Gastrocnemius medialis (tissue), 4 donors: ENCODE measurements around the gene SLX1B. TPM values are rescaled to one million over a fixed set of nuclear protein-coding genes. Genes with fewer than 3 reads are reported as not detected.
"Not testable (repeated sequence)": the region's sequence is repeated elsewhere in the genome, so short reads cannot be mapped to it uniquely, and the experiment has no call there.

Experiments used
- ATAC-seq, 2 donors: fragments of 150-250 bp; one replicate each; pipeline ENCODE4 v1.9.1; 2016
- DNase-seq, 2 donors: peaks; one replicate each; pipeline ENCODE4 v3.0.0-alpha.2; 2019
- H3K27ac ChIP-seq, 4 donors: fragments of 200-600 bp; sonication (generic); 1 replicate in 1 of 4; 2 replicates in 3 of 4; pipeline ENCODE4 v1.5.1; 2016 to 2018; ENCODE audit warnings: mild to moderate bottlenecking in 2 of 4, moderate library complexity in 1 of 4
- H3K27me3 ChIP-seq, 3 donors: fragments of 200-600 bp; sonication (generic) in 2 of 3; 1 replicate in 1 of 3; 2 replicates in 2 of 3; pipeline versions ENCODE4 v1.5.1 to v1.6.0; 2016 to 2019; ENCODE audit warnings: mild to moderate bottlenecking in 1 of 3, moderate library complexity in 1 of 3
- H3K36me3 ChIP-seq, 2 donors: fragments of 200-600 bp; sonication (generic) in 1 of 2; one replicate each; pipeline ENCODE4 v1.5.1; 2017 to 2018
- H3K4me1 ChIP-seq, 2 donors: fragments of 200-600 bp; sonication (generic) in 1 of 2; one replicate each; pipeline ENCODE4 v1.5.1; 2016 to 2017; ENCODE audit warnings: mild to moderate bottlenecking in 2 of 2
- H3K4me3 ChIP-seq, 4 donors: fragments of 200-600 bp; sonication (generic) in 3 of 4; 1 replicate in 1 of 4; 2 replicates in 3 of 4; pipeline ENCODE4 v1.5.1; 2016 to 2019; ENCODE audit warnings: mild to moderate bottlenecking in 2 of 4
- H3K9me3 ChIP-seq, 3 donors: fragments of 200-600 bp; sonication (generic) in 2 of 3; 1 replicate in 1 of 3; 2 replicates in 2 of 3; pipeline ENCODE4 v1.5.1; 2016 to 2019
- in situ Hi-C, 4 donors: fragments of 200-750 bp; cut with MboI; loops; one replicate each; pipeline versions ENCODE4 v1.15.0 to v1.8.0; 2017; ENCODE audit warnings: low sequenced_read_pairs in 4 of 4
- intact Hi-C: fragments of 100-400 bp; cut with DNase I; formaldehyde crosslinking; loops from one replicate; pipeline ENCODE4 v1.15.1; 2023; ENCODE audit warnings: low total_unique reads
- total RNA-seq, 4 donors: library from RNA; depleted of rRNA; stranded (reverse); fragments of >200 nt; gene quantifications; one replicate each; pipeline versions ENCODE4 v1.1.0 to v1.2.3, GENCODE V29; 2016

SLX1B gene
- total RNA-seq, 4 donors from 2014 or later: 31.6 to 57.4 (median 39.7) TPM

DNA sequence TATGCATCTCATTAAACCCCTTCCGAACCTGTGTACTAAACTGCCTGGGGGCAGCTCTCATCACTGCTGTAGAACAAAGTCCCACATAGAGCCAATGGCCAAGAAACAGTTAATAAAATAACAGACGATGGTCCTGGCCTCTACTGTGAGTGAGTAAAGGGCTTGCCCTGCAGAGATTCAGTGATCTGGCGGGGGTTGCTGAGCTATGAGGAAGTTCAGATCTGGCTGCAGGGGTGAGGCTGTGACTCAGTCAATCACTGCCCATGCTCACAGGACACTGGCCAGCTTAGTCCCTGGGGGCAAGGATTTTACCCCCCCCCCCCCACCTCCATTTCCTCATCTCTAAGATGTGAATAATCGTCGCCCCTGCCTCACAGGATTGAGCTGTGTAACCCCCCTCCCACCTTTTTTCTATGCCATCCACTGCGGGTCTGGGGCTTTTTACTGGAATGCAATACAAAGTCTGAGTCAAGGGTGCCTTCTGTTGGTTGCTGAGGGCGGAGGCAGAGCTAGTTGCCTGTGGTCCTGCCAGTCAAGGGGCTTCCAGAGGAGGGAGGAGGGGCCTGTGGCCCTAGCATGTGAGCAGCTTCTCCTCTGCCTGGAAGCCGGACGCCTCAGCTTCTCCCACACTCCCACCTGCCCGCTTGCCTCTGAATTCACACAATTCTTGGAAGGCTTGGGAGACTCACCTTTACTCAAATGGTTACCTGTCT lies 13.5 kb downstream of the SLX1B start:
- H3K4me3 ChIP-seq, ATAC-seq, H3K27ac ChIP-seq, H3K9me3 ChIP-seq, H3K4me1 ChIP-seq, DNase-seq, in situ Hi-C loops, intact Hi-C loops, H3K36me3 ChIP-seq, H3K27me3 ChIP-seq: not testable (repeated sequence)

DNA sequence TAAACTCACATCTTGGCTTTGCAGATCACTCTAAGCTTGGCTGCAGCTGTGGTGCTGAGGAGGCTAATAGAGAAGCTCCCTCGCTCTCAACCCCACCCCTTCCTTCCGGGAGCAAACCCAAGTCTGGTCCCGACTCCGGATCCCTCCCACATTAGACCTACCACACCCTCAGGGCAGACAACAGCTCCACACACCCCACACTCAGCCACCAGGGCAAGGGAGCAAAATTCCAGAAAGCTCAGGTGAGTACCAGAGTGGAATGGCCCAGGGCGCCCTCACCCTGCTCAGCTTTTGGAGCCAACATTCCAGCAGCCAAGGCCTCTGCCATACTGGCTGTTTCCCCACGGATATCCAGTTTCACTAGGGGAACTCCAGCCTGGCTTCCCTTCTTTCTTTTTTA lies 15.3 kb downstream of the SLX1B start:
- H3K4me3 ChIP-seq: peak overlapping the region in 1 of 4 donors; percentile 20
- ATAC-seq: peak; percentile 72 to 75
- in situ Hi-C loops, intact Hi-C loops, H3K27me3 ChIP-seq, H3K4me1 ChIP-seq, H3K36me3 ChIP-seq, H3K9me3 ChIP-seq: not testable (repeated sequence)
- peak; percentile 67 to 79 for DNase-seq
- peak overlapping the region; percentile 66 to 76 (median 75) for H3K27ac ChIP-seq

DNA sequence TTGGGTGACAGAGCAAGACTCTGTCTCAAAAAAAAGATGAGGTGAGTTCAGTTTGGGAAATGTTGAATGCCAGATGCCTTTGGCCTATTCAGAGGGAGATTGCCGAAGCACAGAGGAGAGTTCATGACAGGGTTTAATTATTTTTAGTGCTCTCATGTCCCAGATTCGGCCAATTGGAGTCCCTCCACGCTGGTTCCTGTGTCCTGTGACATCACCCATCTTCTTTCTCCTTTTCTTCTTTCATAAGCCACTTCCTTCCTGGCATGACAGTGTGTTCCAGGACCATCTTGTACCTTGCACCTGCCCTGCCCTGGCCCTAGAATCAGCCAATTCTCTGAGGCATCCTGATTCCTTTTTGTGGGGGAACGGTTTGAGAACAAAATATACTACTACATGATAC lies 17.7 kb downstream of the SLX1B start:
- DNase-seq, H3K4me1 ChIP-seq, intact Hi-C loops, H3K4me3 ChIP-seq, H3K36me3 ChIP-seq, in situ Hi-C loops, H3K27ac ChIP-seq, H3K9me3 ChIP-seq, H3K27me3 ChIP-seq: not testable (repeated sequence)
- peak; percentile 85 to 89 for ATAC-seq

DNA sequence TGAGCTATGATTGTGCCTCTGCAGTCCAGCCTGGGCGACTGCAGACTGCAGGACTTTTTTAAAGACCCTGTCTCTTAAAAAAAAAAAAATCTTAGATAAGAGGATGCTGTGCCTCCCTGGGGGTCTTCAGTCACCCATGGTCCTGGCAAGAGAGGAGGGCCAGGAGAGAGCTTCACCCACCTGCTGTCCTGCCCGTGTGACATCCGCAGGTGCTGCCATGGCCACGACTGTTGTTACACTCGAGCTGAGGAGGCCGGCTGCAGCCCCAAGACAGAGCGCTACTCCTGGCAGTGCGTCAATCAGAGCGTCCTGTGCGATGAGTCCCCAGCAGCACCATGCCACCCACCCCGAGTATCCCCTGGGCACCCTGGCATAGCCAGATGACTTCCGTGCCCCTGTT lies 27.9 kb downstream of the SLX1B start:
- H3K4me1 ChIP-seq, H3K27me3 ChIP-seq, H3K27ac ChIP-seq, ATAC-seq, H3K4me3 ChIP-seq, H3K9me3 ChIP-seq, in situ Hi-C loops, intact Hi-C loops, H3K36me3 ChIP-seq: not testable (repeated sequence)
- peak; percentile 1 to 17 for DNase-seq

DNA sequence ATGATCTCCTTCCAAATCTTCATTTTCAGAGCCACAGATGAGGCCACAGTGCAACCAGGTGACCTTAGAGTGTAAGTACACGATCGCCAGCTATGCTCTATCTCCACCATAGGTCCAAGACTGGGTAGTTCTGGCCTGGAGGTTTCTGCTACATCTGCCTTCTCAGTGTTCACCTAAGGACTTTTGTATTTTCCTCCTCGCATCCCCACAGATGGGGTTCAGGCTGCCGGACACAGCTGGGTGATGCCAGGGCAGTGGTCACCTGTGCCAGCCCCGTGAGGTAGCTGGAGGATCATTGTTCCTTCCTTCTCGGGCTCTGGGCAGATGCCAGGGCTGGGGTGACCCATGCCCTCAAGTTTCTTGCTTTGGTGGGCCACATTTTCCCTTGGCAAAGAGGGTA lies 52.0 kb downstream of the SLX1B start, which contains the start of gene NPIPB12:
NPIPB12 (minus strand) TSS at position 101 of the 400 bp plus-strand sequence.
- DNase-seq, in situ Hi-C loops, H3K36me3 ChIP-seq, H3K9me3 ChIP-seq, H3K4me3 ChIP-seq, H3K27me3 ChIP-seq, H3K4me1 ChIP-seq, intact Hi-C loops, ATAC-seq, H3K27ac ChIP-seq: not testable (repeated sequence)

Other genes with a start within 250 kb of the SLX1B start
- 1 to 10 TPM in 1 of 4 donors, under 1 TPM in 2, not detected in 1; 0.07 to 1.5 (median 0.40) TPM for gene NPIPB11, start 47.8 kb upstream of the SLX1B start, total RNA-seq
- gene BOLA2, start 182 bp upstream of the SLX1B start, total RNA-seq: 10 to 100 TPM in 2 of 4 donors, 1 to 10 TPM in 2; 3.3 to 17.6 (median 9.7) TPM
- 1 to 10 TPM; 2.9 to 9.7 (median 7.5) TPM for gene SULT1A4, start 5.4 kb downstream of the SLX1B start, total RNA-seq
- gene NPIPB12, start 51.9 kb downstream of the SLX1B start, total RNA-seq: 10 to 100 TPM in 2 of 4 donors, 1 to 10 TPM in 2; 6.8 to 28.2 (median 11.5) TPM
- under 1 TPM in 3 of 4 donors, not detected in 1; 0.12 to 0.88 (median 0.84) TPM for gene SPN, start 208.7 kb downstream of the SLX1B start, total RNA-seq
- 1 to 10 TPM in 2 of 4 donors, under 1 TPM in 2; 0.78 to 2.5 (median 1.5) TPM for gene QPRT, start 224.6 kb downstream of the SLX1B start, total RNA-seq